22Rv1 (cell line): Measurements from ENCODE around the gene RNF114.
"Not testable (repeated sequence)": the region's sequence is repeated elsewhere in the genome, so short reads cannot be mapped to it uniquely, and the experiment has no call there.

ENCODE experiments used
- H3K27ac ChIP-seq: fragments of 450-650 bp; 2 replicates; pipeline ENCODE4 v1.5.1; 2017
- ZFX ChIP-seq: fragments of 450-650 bp; IDR thresholded peaks from 2 replicates; pipeline ENCODE4 v1.6.1; 2017; ENCODE audit warnings: antibody characterized with exemption, borderline replicate concordance
- TF ChIP-seq, protein P1 (sequence below): fragments of 450-650 bp; IDR thresholded peaks from 2 replicates; pipeline ENCODE4 v1.5.1; 2017; ENCODE audit warnings: mild to moderate bottlenecking

RNF114 gene

DNA sequence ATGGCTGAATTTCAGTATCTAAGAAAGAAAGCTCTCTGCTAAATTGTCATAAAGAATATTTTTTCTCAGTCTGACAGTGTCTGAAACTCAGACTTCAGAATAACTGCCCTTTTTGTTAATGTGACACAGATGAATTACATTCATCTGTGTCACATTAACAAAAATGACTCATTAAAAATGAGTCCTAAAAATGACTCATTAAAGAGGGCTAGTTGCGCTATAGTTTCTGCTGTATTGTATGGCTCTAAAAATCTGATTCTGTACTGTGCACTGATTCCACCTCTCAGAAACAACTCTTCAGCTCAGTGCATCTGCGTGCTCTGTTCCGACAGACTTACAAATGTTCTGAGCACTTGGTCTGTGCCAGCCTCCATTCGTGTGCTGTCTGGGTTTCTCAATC is 15.0 kb downstream of the RNF114 start:
- H3K27ac ChIP-seq, result no peak overlapping the region

DNA sequence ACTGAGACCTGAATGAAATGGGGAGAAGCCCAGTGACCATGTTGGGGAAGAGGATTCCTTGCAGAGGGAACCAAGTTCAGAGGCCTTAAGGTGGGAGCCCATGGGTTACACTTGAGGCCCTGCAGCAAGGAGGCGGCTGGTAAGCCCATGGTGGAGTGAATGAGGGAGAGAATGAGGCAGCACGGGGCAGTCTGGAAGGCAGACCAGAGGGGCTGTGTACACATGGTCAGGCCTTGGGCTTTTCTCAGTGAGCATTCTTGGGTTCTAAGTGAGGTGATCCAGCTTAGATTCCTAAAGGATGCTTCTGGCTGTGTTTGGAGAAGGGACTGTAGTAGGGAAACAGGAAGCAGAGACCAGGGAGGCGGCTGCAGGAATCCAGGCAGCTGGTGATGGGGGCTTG is 19.0 kb downstream of the RNF114 start:
- no peak for TF ChIP-seq ZFX
- TF ChIP-seq, protein P1, sequence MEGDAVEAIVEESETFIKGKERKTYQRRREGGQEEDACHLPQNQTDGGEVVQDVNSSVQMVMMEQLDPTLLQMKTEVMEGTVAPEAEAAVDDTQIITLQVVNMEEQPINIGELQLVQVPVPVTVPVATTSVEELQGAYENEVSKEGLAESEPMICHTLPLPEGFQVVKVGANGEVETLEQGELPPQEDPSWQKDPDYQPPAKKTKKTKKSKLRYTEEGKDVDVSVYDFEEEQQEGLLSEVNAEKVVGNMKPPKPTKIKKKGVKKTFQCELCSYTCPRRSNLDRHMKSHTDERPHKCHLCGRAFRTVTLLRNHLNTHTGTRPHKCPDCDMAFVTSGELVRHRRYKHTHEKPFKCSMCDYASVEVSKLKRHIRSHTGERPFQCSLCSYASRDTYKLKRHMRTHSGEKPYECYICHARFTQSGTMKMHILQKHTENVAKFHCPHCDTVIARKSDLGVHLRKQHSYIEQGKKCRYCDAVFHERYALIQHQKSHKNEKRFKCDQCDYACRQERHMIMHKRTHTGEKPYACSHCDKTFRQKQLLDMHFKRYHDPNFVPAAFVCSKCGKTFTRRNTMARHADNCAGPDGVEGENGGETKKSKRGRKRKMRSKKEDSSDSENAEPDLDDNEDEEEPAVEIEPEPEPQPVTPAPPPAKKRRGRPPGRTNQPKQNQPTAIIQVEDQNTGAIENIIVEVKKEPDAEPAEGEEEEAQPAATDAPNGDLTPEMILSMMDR, result no peak
- no peak overlapping the region for H3K27ac ChIP-seq

More for the DNA sequence above, 15.0 kb downstream of the RNF114 start:
- TF ChIP-seq, protein P1, result no peak
- no peak for TF ChIP-seq ZFX

DNA sequence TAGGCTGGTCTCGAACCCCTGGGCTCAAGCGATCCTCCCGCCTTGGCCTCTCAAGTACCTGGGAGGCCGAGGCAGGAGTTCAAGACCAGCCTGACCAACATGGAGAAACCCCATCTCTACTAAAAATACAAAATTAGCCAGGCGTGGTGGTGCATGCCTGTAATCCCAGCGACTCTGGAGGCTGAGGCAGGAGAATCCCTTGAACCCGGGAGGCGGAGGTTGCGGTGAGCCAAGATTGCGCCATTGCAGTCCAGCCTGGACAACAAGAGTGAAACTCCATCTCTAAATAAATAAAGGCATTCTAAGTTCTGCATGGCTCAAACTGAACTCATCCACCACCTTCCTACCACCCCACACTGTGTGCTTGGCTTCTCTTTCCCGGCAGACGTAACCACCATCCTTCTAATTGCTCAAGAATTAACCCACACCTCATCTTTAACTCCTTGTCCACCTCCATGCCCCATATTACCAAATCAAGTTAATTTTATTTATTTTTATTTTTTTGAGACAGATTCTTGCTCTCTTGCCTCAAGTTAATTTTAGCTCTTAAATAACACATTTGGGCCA is 19.7 kb downstream of the RNF114 start:
- H3K27ac ChIP-seq, result not testable (repeated sequence)

DNA sequence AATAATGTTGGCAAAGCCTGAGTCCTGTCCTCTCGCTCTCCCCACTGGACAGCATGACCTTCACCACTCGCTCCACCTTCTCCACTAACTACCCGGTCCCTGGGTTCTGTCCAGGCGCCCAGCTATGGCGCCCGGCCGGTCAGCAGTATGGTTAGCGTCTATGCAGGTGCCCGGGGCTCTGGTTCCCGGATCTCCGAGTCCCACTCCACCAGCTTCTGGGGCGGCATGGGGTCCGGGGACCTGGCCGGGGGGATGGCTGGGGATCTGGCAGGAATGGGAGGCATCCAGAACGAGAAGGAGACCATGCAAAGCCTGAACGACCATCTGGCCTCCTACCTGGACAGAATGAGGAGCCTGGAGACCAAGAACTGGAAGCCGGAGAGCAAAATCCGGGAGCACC is 20.5 kb downstream of the RNF114 start:
- no peak for TF ChIP-seq ZFX
- TF ChIP-seq, protein P1, result no peak
- H3K27ac ChIP-seq, result no peak overlapping the region

DNA sequence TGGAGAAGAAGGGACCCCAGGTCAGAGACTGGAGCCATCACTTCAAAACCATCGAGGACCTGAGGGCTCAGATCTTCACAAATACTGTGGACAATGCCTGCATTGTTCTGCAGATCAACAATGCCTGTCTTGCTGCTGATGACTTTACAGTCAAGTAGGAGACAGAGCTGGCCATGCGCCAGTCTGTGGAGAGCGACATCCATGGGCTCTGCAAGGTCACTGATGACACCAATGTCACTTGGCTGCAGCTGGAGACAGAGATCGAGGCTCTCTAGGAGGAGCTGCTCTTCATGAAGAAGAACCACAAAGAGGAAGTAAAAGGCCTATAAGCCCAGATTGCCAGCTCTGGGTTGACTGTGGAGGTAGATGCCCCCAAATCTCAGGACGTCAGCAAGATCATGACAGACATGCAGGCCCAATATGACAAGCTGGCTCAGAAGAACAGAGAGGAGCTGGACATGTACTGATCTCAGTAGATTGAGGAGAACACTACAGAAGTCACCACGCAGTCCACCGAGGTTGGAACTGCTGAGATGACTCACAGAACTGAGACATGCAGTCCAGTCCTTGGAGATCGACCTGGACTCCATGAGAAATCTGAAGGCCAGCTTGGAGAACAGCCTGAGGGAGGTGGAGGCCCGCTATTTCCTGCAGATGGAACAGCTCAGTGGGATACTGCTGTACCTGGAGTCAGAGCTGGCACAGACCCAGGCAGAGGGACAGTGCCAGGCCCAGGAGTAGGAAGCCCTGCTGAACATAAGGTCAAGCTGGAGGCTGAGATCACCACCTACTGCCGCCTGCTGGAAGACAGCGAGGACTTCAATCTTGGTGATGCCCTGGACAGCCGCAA is 21.1 kb downstream of the RNF114 start:
- H3K27ac ChIP-seq, result not testable (repeated sequence)

DNA sequence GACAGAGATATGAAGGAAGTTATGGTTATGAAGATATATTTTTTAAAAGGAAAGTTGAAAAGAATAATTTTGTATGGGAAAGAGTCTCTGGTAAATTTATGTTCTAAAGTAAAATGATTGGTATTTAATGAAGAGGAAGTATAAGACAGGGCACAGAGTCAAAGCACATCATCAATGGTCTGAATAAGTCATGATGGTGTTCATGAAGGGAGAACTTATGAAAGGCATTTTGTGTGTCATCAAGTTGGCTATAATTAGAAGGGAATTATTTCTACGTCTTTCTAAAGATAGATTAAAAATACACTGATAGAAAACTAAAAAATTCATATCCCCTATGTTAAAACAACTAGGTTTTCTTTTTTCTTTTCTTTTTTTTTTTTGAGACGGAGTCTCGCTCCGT is 25.2 kb downstream of the RNF114 start:
- no peak for TF ChIP-seq ZFX
- TF ChIP-seq, protein P1, result no peak
- no peak overlapping the region for H3K27ac ChIP-seq

DNA sequence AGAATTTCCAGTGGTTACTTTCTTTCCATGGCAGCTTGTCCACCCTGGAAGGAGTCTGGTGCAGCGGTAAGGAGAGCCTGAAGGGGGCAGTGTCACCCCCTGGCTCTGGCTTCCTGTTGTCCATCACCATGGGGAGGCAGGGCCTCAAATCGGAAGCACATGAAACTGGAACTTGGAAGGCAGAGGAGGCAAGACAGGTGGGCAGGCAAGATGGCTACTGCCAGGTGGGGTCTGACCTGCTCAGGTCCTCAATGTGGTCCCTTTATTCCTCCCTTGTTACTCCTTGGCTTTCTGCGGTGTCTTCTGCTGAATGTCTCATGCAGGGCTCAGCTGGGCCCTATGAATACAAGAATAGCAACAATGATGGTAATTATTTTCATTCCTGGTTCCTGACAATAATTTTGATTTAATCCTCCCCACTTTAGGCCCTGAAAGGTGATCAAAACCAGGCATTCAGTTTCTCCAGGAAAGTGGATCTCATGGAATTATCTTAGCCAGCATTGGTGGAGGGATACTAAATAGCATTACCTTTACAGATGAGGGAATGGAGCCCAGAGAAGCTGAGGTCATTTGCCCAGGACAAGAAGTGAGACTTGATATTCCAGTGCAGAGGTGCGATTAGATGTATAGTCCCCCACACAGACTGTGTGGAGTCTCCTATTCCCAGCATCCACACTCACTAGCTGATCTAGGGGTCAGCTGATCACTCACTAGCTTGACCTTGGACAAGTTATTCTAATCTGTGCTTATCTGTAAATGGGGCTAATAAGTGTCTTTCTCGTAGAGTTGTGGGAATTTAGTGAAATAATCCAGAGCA is 29.0 kb downstream of the RNF114 start:
- no peak for TF ChIP-seq ZFX
- TF ChIP-seq, protein P1, result peak; percentile 86
- no peak overlapping the region for H3K27ac ChIP-seq

DNA sequence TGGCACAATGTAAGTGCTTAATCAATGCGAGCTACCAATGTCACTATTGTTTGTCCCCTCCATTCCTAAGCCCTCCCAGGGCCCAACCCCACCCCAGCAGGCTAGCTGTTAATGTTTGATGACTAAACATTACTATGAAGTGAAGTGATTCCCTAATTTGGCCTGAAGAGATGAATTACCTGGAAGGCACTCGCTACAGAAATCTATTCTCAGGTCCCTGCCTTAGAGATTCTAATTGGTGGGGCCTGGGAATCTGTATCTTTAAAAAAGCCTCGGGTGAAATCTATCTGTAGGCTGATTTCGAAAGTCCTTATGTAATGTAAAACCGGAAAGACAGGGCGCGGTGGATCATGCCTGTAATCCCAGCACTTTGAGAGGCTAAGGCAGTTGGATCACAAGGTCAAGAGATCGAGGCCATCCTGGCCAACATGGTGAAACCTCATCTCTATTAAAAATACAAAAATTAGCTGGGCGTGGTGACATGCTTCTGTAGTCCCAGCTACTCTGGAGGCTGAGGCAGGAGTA is 29.6 kb downstream of the RNF114 start:
- TF ChIP-seq, protein P1, result no peak
- TF ChIP-seq ZFX, result no peak
- H3K27ac ChIP-seq, result no peak overlapping the region
